GM08714 (cell line): ENCODE results near the gene CNOT6L.

Source experiments
- H3K4me3 ChIP-seq: fragments of 200-500 bp; sonication (Bioruptor generic); 2 replicates; pipeline ENCODE4 v1.5.1; 2014; ENCODE audit warnings: mild to moderate bottlenecking, low read length, inconsistent platforms
- ZNF274 ChIP-seq: IDR thresholded peaks from 2 replicates; pipeline ENCODE4 v1.6.1; 2012; ENCODE audit warnings: mild to moderate bottlenecking, low read depth, low read length

Gene CNOT6L

GRCh38 chr4:77699731-77700210, 119.4 kb downstream of the CNOT6L start:
- TF ChIP-seq ZNF274 = no peak
- H3K4me3 ChIP-seq = no peak overlapping the region

- H3K4me3 ChIP-seq = no peak overlapping the region
- TF ChIP-seq ZNF274 = no peak
Measured at GRCh38 chr4:77697860-77698590, 121.1 kb downstream of the CNOT6L start.

- no peak overlapping the region for H3K4me3 ChIP-seq
- TF ChIP-seq ZNF274 = no peak
Measured at GRCh38 chr4:77695774-77696173, 123.4 kb downstream of the CNOT6L start.

- H3K4me3 ChIP-seq = no peak overlapping the region
- no peak for TF ChIP-seq ZNF274
Measured at GRCh38 chr4:77692847-77693432, 126.2 kb downstream of the CNOT6L start.

- TF ChIP-seq ZNF274 = no peak
- no peak overlapping the region for H3K4me3 ChIP-seq
Measured at GRCh38 chr4:77681792-77682191, 137.4 kb downstream of the CNOT6L start.

- TF ChIP-seq ZNF274 = no peak
- no peak overlapping the region for H3K4me3 ChIP-seq
Measured at GRCh38 chr4:77676842-77677241, 142.3 kb downstream of the CNOT6L start.

GRCh38 chr4:77671051-77671450, 148.1 kb downstream of the CNOT6L start:
- no peak for TF ChIP-seq ZNF274

GRCh38 chr4:77669946-77670590, 149.1 kb downstream of the CNOT6L start:
- no peak for TF ChIP-seq ZNF274
- no peak overlapping the region for H3K4me3 ChIP-seq

More at GRCh38 chr4:77671051-77671450, 148.1 kb downstream of the CNOT6L start:
- no peak overlapping the region for H3K4me3 ChIP-seq

- TF ChIP-seq ZNF274 = no peak
- no peak overlapping the region for H3K4me3 ChIP-seq
Measured at GRCh38 chr4:77665381-77666069, 153.6 kb downstream of the CNOT6L start.
